ENCODE measurements around the gene CFAP221. TPM values are rescaled to one million over a fixed set of nuclear protein-coding genes. Genes with fewer than 3 reads are reported as not detected.

CFAP221 gene
- total RNA-seq, 2 experiments from 2014 or later, result not detected

- TF ChIP-seq, protein P1, sequence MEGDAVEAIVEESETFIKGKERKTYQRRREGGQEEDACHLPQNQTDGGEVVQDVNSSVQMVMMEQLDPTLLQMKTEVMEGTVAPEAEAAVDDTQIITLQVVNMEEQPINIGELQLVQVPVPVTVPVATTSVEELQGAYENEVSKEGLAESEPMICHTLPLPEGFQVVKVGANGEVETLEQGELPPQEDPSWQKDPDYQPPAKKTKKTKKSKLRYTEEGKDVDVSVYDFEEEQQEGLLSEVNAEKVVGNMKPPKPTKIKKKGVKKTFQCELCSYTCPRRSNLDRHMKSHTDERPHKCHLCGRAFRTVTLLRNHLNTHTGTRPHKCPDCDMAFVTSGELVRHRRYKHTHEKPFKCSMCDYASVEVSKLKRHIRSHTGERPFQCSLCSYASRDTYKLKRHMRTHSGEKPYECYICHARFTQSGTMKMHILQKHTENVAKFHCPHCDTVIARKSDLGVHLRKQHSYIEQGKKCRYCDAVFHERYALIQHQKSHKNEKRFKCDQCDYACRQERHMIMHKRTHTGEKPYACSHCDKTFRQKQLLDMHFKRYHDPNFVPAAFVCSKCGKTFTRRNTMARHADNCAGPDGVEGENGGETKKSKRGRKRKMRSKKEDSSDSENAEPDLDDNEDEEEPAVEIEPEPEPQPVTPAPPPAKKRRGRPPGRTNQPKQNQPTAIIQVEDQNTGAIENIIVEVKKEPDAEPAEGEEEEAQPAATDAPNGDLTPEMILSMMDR (IDR thresholded peaks at IDR 0.05), result no peak
- Histone ChIP-seq H3K4me1 (ENCODE audit: insufficient read depth, low read length) (peaks cover 4% of the 10 kb centered on the region), H3K27ac (ENCODE audit: low read depth in 1 of 2, low read length in 2 of 2) (no peak overlapping the region), H3K36me3 (ENCODE audit: insufficient read depth, low read length) (peaks cover 22% of the 10 kb centered on the region), H3K9me3 (ENCODE audit: control insufficient read depth in 1 of 2, insufficient read depth in 1 of 2, low read length in 2 of 2) (no peaks in the 10 kb centered on the region), H3K4me3 (ENCODE audit: low read length) (no peak overlapping the region), H3K27me3 (ENCODE audit: control insufficient read depth in 1 of 2, insufficient read depth in 2 of 2, low read length in 2 of 2) (no peaks in the 10 kb centered on the region)
- DNase-seq, result no peak
- ATAC-seq (ENCODE audit: poor library complexity), result no peak
- no peaks in the 10 kb centered on the region for H3K27me3 Mint-ChIP-seq
- ChIA-PET CTCF (no interaction called here), POLR2A (no interaction called here)
- H3K27ac Mint-ChIP-seq, result no peak overlapping the region
- H3K4me1 Mint-ChIP-seq (ENCODE audit: low read depth), result peaks cover 7% of the 10 kb centered on the region
- intact Hi-C loops (cut with DNase I, micrococcal nuclease), result no loop called here
- H3K9me3 Mint-ChIP-seq, result no peaks in the 10 kb centered on the region
- no peak overlapping the region for H3K4me3 Mint-ChIP-seq
- peaks cover 46% of the 10 kb centered on the region for H3K36me3 Mint-ChIP-seq (ENCODE audit: low read depth)
Observed at GRCh38 chr2:119689218-119689617, 145.0 kb downstream of the CFAP221 start.

GRCh38 chr2:119691189-119691588, 146.9 kb downstream of the CFAP221 start:
- ChIA-PET POLR2A (interaction anchor here (1.0 kb wide), 1 partner anchor 14 kb away, joined by 3 read pairs; no protein-coding TSS in a partner anchor), CTCF (no interaction called here)
- H3K4me1 Mint-ChIP-seq (ENCODE audit: low read depth), result peaks cover 27% of the 10 kb centered on the region
- ATAC-seq (ENCODE audit: poor library complexity) (no peak), DNase-seq (no peak)
- Histone ChIP-seq H3K4me3 (ENCODE audit: low read length) (no peak overlapping the region), H3K27ac (ENCODE audit: low read depth in 1 of 2, low read length in 2 of 2) (no peak overlapping the region), H3K9me3 (ENCODE audit: control insufficient read depth in 1 of 2, insufficient read depth in 1 of 2, low read length in 2 of 2) (no peaks in the 10 kb centered on the region), H3K36me3 (ENCODE audit: insufficient read depth, low read length) (peaks cover 22% of the 10 kb centered on the region), H3K27me3 (ENCODE audit: control insufficient read depth in 1 of 2, insufficient read depth in 2 of 2, low read length in 2 of 2) (no peaks in the 10 kb centered on the region), H3K4me1 (ENCODE audit: insufficient read depth, low read length) (peaks cover 24% of the 10 kb centered on the region)
- no peak overlapping the region for H3K4me3 Mint-ChIP-seq
- H3K36me3 Mint-ChIP-seq (ENCODE audit: low read depth), result peaks cover 34% of the 10 kb centered on the region
- no peaks in the 10 kb centered on the region for H3K9me3 Mint-ChIP-seq
- no peaks in the 10 kb centered on the region for H3K27me3 Mint-ChIP-seq
- H3K27ac Mint-ChIP-seq, result no peak overlapping the region
- TF ChIP-seq, protein P1 (IDR thresholded peaks at IDR 0.05), result no peak
- intact Hi-C loops (cut with DNase I, micrococcal nuclease), result no loop called here

GRCh38 chr2:119691651-119692245, 147.5 kb downstream of the CFAP221 start:
- ATAC-seq (ENCODE audit: poor library complexity) (no peak), DNase-seq (no peak)
- Histone ChIP-seq H3K27me3 (ENCODE audit: control insufficient read depth in 1 of 2, insufficient read depth in 2 of 2, low read length in 2 of 2) (no peaks in the 10 kb centered on the region), H3K27ac (ENCODE audit: low read depth in 1 of 2, low read length in 2 of 2) (no peak overlapping the region), H3K4me1 (ENCODE audit: insufficient read depth, low read length) (peaks cover 29% of the 10 kb centered on the region), H3K4me3 (ENCODE audit: low read length) (no peak overlapping the region), H3K36me3 (ENCODE audit: insufficient read depth, low read length) (peaks cover 18% of the 10 kb centered on the region), H3K9me3 (ENCODE audit: control insufficient read depth in 1 of 2, insufficient read depth in 1 of 2, low read length in 2 of 2) (no peaks in the 10 kb centered on the region)
- ChIA-PET CTCF (interaction anchor here (0.9 kb wide), 1 partner anchor 11 kb away, joined by 3 read pairs; no protein-coding TSS in a partner anchor), POLR2A (interaction anchor here (1.0 kb wide), 1 partner anchor 14 kb away, joined by 3 read pairs; no protein-coding TSS in a partner anchor)
- no peak overlapping the region for H3K4me3 Mint-ChIP-seq
- TF ChIP-seq, protein P1 (IDR thresholded peaks at IDR 0.05), result no peak
- H3K4me1 Mint-ChIP-seq (ENCODE audit: low read depth), result peaks cover 32% of the 10 kb centered on the region
- intact Hi-C loops (cut with DNase I, micrococcal nuclease), result no loop called here
- H3K36me3 Mint-ChIP-seq (ENCODE audit: low read depth), result peaks cover 28% of the 10 kb centered on the region
- no peak overlapping the region for H3K27ac Mint-ChIP-seq
- no peaks in the 10 kb centered on the region for H3K27me3 Mint-ChIP-seq
- no peaks in the 10 kb centered on the region for H3K9me3 Mint-ChIP-seq

All from CD4-positive, alpha-beta T cell (primary cell).